WTC11 (cell line): Measurements from ENCODE around the gene KIAA0753.

Source experiments
- CREB1 ChIP-seq: sonication (generic); formaldehyde crosslinking; IDR thresholded peaks from 2 replicates; pipeline ENCODE4 v1.8.0; 2023; ENCODE audit warnings: mild to moderate bottlenecking, missing genetic modification reagents
- FOXP1 ChIP-seq: sonication (generic); formaldehyde crosslinking; IDR thresholded peaks from 2 replicates; pipeline ENCODE4 v1.8.0; 2022; ENCODE audit warnings: missing genetic modification reagents, mild to moderate bottlenecking, moderate library complexity, borderline replicate concordance
- IRF2 ChIP-seq: sonication (generic); formaldehyde crosslinking; IDR thresholded peaks from 2 replicates; pipeline ENCODE4 v1.8.0; 2022; ENCODE audit warnings: low read depth, missing genetic modification reagents, borderline replicate concordance
- TEAD1 ChIP-seq: sonication (generic); formaldehyde crosslinking; IDR thresholded peaks from 2 replicates; pipeline ENCODE4 v1.8.0; 2022; ENCODE audit warnings: mild to moderate bottlenecking, missing genetic modification reagents
- TF ChIP-seq, protein P1 (sequence below): fragments of 250-450 bp; sonication (Bioruptor Pico); IDR thresholded peaks from 2 replicates; pipeline ENCODE4 v1.9.0; 2021; ENCODE audit warnings: mild to moderate bottlenecking, borderline replicate concordance
- TF ChIP-seq, protein P2 (sequence below): sonication (generic); formaldehyde crosslinking; IDR thresholded peaks from 2 replicates; pipeline ENCODE4 v1.8.1; 2022; ENCODE audit warnings: mild to moderate bottlenecking, missing genetic modification reagents, moderate library complexity, borderline replicate concordance
- TF ChIP-seq, protein P3 (sequence below): sonication (generic); formaldehyde crosslinking; IDR thresholded peaks from 2 replicates; pipeline ENCODE4 v1.8.0; 2022; ENCODE audit warnings: mild to moderate bottlenecking, missing genetic modification reagents
- TF ChIP-seq, protein P4 (sequence below): fragments of 200-600 bp; IDR thresholded peaks from 2 replicates; pipeline ENCODE4 v1.8.0; 2022; ENCODE audit warnings: antibody characterized with exemption
- TF ChIP-seq, protein P5 (sequence below): sonication (generic); formaldehyde crosslinking; conservative IDR thresholded peaks from 2 replicates; pipeline ENCODE4 v1.8.1; 2022; ENCODE audit warnings: mild to moderate bottlenecking, missing genetic modification reagents
- TF ChIP-seq, protein P6 (sequence below): sonication (generic); formaldehyde crosslinking; IDR thresholded peaks from 2 replicates; pipeline ENCODE4 v1.8.1; 2023; ENCODE audit warnings: mild to moderate bottlenecking, missing genetic modification reagents, moderate library complexity

DNA sequence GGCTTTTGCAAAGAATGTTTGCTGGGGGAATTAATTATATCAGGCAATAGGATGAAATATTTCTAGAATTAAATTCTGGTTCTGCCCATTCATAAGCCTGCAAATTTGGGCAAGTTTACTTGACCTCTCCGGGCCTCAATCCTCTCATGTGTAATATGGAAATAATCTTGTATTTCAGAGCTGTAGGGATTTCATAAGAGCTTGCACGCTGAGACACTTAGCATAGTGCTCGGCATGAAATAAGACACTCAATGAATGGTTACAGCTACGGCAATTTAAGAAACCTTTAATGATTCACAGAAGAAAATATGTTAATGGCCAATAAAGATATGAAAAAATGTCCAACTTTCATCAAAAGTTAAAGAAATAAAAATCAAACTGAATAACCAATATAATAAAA is 43.6 kb downstream of the KIAA0753 start:
- TF ChIP-seq CREB1 (CRISPR knock-in tag) (no peak), TEAD1 (CRISPR knock-in tag) (no peak), IRF2 (CRISPR knock-in tag) (no peak), FOXP1 (CRISPR knock-in tag) (no peak)
- TF ChIP-seq, protein P1, sequence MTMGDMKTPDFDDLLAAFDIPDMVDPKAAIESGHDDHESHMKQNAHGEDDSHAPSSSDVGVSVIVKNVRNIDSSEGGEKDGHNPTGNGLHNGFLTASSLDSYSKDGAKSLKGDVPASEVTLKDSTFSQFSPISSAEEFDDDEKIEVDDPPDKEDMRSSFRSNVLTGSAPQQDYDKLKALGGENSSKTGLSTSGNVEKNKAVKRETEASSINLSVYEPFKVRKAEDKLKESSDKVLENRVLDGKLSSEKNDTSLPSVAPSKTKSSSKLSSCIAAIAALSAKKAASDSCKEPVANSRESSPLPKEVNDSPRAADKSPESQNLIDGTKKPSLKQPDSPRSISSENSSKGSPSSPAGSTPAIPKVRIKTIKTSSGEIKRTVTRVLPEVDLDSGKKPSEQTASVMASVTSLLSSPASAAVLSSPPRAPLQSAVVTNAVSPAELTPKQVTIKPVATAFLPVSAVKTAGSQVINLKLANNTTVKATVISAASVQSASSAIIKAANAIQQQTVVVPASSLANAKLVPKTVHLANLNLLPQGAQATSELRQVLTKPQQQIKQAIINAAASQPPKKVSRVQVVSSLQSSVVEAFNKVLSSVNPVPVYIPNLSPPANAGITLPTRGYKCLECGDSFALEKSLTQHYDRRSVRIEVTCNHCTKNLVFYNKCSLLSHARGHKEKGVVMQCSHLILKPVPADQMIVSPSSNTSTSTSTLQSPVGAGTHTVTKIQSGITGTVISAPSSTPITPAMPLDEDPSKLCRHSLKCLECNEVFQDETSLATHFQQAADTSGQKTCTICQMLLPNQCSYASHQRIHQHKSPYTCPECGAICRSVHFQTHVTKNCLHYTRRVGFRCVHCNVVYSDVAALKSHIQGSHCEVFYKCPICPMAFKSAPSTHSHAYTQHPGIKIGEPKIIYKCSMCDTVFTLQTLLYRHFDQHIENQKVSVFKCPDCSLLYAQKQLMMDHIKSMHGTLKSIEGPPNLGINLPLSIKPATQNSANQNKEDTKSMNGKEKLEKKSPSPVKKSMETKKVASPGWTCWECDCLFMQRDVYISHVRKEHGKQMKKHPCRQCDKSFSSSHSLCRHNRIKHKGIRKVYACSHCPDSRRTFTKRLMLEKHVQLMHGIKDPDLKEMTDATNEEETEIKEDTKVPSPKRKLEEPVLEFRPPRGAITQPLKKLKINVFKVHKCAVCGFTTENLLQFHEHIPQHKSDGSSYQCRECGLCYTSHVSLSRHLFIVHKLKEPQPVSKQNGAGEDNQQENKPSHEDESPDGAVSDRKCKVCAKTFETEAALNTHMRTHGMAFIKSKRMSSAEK (CRISPR knock-in tag) = no peak
- TF ChIP-seq, protein P2, sequence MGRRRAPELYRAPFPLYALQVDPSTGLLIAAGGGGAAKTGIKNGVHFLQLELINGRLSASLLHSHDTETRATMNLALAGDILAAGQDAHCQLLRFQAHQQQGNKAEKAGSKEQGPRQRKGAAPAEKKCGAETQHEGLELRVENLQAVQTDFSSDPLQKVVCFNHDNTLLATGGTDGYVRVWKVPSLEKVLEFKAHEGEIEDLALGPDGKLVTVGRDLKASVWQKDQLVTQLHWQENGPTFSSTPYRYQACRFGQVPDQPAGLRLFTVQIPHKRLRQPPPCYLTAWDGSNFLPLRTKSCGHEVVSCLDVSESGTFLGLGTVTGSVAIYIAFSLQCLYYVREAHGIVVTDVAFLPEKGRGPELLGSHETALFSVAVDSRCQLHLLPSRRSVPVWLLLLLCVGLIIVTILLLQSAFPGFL (CRISPR knock-in tag) = no peak
- TF ChIP-seq, protein P3, sequence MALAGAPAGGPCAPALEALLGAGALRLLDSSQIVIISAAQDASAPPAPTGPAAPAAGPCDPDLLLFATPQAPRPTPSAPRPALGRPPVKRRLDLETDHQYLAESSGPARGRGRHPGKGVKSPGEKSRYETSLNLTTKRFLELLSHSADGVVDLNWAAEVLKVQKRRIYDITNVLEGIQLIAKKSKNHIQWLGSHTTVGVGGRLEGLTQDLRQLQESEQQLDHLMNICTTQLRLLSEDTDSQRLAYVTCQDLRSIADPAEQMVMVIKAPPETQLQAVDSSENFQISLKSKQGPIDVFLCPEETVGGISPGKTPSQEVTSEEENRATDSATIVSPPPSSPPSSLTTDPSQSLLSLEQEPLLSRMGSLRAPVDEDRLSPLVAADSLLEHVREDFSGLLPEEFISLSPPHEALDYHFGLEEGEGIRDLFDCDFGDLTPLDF = no peak
- TF ChIP-seq, protein P4, sequence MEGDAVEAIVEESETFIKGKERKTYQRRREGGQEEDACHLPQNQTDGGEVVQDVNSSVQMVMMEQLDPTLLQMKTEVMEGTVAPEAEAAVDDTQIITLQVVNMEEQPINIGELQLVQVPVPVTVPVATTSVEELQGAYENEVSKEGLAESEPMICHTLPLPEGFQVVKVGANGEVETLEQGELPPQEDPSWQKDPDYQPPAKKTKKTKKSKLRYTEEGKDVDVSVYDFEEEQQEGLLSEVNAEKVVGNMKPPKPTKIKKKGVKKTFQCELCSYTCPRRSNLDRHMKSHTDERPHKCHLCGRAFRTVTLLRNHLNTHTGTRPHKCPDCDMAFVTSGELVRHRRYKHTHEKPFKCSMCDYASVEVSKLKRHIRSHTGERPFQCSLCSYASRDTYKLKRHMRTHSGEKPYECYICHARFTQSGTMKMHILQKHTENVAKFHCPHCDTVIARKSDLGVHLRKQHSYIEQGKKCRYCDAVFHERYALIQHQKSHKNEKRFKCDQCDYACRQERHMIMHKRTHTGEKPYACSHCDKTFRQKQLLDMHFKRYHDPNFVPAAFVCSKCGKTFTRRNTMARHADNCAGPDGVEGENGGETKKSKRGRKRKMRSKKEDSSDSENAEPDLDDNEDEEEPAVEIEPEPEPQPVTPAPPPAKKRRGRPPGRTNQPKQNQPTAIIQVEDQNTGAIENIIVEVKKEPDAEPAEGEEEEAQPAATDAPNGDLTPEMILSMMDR = no peak
- TF ChIP-seq, protein P5, sequence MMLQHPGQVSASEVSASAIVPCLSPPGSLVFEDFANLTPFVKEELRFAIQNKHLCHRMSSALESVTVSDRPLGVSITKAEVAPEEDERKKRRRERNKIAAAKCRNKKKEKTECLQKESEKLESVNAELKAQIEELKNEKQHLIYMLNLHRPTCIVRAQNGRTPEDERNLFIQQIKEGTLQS (CRISPR knock-in tag) = no peak
- TF ChIP-seq, protein P6, sequence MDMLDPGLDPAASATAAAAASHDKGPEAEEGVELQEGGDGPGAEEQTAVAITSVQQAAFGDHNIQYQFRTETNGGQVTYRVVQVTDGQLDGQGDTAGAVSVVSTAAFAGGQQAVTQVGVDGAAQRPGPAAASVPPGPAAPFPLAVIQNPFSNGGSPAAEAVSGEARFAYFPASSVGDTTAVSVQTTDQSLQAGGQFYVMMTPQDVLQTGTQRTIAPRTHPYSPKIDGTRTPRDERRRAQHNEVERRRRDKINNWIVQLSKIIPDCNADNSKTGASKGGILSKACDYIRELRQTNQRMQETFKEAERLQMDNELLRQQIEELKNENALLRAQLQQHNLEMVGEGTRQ = no peak
